ENCODE data around the gene TBC1D16.
"Not testable (repeated sequence)": the region's sequence is repeated elsewhere in the genome, so short reads cannot be mapped to it uniquely, and the experiment has no call there.

TBC1D16 gene

DNA sequence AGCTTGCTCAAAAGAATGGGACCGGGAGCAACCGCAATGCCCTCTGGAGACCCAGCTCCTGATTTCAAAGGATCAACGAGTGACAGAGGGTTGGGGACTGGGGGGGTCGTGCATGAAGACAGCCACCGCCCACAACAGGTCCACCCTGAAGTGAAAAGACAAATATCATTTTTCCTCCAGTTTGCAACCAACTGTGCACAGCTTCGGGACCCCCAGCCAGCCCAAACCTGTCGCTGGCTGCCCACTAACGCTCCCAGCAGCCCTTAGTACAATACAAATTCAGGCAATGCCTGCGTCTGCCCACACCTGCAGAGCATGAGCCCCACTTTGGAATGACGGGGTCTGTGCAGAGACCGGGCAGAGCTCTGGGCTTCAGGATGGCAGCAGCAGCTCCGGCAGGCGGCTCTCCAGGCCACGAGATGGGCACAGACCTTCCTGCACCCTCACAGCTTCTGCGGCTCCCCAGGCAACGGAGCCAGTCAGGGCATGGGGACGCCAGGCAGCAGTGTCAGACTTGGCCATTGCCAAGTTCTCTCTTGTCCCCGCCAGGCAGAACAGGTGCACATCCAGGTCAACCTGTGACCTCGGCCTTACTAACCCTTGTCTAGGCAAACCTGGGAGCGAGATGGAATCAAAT is 60.1 kb downstream of the TBC1D16 start:
- DNase-seq (ENCODE audit: low read depth, low spot score), result no peak

DNA sequence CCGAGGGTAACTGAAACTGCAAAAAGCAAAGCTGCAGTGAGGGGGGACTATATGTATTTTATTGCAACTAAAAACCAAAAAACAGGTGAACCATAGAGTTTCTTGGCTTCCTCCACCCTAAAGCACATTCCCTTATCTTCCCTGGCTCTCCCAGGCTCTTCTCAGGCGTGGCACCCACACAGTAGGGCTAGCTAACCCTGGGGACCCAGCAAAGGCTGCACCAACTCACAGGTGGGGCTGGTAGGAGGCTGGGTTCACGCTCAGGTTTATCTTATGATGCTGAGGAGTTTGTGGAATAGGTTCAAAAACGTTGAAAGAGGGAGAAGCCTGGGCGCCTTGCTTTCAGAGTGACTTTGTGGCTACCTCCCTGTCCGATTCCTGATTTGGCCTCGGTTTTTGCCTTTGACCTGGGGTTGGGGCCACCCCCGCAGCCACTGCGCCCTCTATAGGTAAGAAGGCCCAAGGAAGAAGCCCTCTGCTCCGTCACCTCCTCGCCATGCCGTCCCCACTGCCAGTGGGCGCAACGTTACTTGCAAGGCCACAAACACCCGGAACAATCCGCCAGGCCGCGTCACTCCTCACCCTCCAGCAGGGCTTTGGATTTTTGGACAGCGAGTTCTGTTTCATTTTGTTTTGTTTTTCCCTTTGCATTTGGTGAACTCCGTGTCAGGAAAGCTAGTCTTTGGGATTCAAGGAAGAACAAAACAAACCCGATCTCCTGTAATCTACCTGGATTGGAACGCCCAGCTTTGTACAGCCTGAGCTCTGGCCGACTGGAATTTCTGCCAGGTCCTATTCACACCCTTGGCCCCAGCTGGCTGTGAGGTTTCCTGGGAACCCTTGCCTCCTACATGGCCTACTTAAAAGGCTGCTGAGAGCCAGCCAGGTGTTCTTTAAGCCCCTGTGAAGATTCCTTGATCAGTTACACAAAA is 60.8 kb downstream of the TBC1D16 start:
- no peak for DNase-seq (ENCODE audit: low read depth, low spot score)

DNA sequence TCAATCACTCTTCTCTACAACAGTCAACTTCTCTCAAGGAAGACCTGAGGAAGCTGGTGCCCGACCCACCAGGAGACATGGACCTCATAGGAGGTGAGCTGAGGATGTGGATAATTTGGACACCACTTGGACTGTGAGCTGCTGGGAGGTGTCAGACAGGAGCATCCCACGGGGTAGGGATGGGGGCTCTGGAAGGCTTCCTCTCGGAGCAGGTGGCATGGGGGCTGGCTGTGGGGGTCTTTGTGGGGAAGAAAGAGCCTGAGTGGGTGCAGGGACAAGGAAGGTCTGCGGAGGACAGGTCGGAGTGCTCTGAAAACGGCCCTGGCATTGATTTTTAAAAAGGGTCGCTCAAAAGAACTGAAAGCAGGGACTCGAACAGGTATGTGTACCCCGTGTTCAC is 64.0 kb downstream of the TBC1D16 start:
- no peak for DNase-seq (ENCODE audit: low read depth, low spot score)

DNA sequence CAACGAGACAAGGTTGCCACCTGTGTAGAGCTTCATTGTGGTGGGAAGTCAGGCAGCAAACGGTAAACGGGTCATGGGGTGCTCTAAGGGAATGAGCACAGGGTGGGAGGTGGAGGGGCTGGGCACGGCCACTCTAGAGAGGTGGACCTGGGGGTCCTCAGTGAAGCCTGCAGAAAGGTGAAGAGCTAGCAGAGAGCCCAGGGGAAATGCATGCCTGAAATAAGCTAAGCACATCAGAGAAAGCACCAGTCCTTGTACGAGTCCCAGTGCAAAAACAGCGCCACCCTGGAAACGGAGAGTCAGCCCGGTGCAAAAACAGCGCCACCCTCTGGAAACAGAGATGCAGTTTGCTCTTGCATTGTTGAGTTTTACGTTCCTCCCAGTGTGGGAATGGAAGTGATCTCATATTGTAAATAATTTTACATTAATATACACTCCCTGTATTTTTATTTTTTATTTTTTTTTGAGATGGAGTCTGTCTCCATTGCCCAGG is 65.0 kb downstream of the TBC1D16 start:
- no peak for DNase-seq (ENCODE audit: low read depth, low spot score)

DNA sequence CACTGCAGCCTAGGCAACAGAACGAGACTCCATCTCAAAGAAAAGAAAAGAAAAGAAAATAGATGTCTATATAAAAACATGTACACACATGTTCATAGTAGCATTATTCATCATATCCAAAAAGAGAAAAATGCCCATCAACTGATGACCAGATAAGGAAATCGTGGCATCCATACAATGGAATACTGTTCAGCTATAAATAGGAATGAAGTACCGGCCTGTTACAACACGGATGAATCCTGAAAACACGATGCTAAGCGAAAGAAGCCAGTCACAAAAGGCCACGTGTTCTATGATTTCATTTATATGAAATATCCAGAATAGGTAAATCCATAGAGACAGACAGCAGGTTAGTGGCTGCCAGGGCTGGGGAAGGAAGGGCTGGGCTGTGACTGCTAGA is 65.8 kb downstream of the TBC1D16 start:
- DNase-seq (ENCODE audit: low read depth, low spot score), result no peak

DNA sequence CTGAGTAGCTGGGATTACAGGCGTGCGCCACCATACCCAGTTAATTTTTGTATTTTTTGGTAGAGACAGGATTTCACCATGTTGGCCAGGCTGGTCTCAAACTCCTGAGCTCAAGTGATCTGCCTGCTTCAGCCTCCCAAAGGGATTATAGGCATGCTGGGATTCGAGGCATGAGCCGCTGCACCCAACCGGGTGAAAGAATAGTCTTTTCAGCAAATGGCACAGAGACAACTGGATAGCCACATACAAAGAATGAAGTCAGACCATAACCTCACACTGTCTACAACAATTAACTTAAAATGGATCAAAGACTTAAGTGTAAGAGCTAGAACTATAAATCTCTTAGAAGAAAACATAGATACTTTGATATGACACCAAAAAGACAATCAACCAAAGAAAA is 67.6 kb downstream of the TBC1D16 start:
- no peak for DNase-seq (ENCODE audit: low read depth, low spot score)

DNA sequence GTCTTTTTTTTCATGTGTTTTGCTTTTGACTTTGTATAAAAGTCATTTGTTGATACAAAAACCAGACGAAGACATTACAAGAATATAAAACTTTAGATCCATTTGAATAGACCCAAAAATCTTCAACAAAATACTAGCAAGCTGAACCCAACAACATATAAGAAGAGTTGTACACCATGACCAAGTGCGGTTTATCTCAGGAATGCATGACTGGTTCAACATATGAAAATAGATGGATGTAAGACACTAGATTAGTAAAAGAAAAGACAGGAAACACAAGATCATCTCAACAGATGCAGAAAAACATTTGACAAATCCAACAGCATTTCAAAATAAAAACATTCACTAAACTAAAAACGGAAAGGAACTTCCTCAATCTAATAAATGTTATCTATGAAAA is 69.0 kb downstream of the TBC1D16 start:
- DNase-seq (ENCODE audit: low read depth, low spot score), result no peak

DNA sequence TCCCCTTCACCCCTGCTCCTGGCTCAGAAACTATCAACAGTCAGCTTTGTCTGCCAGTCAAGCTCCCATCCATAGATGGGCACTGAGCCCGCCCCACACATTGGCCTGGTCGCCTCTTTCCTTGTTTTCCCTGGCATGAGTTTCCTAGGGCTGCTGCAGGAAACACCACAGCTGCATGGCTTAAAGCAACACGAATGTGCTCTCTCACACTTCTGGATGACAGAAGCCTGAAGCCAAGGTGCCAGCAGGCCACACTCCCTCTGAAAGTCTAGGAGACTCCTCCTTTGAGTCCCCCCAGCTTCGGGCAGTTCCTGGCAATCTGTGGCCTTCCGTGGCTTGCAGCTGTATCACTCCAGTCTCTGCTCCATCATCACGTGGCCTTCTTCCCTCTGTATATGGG is 69.9 kb downstream of the TBC1D16 start:
- DNase-seq (ENCODE audit: low read depth, low spot score), result no peak

DNA sequence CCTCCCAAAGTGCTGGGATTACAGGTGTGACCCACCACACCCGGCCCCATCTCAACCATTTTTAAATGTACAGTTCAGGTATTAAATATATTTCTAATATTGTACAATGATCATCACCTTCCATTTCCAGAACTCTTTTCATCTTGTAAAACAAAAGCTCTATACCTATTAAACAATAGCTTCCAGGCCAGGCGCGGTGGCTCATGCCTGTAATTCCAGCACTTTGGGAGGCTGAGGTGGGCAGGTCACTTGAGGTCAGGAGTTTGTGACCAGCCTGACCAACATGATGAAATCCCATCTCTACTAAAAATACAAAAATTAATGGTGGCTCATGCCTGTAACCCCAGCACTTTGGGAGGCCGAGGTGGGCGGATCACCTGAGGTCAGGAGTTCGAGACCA is 73.2 kb downstream of the TBC1D16 start:
- DNase-seq (ENCODE audit: low read depth, low spot score), result not testable (repeated sequence)

DNA sequence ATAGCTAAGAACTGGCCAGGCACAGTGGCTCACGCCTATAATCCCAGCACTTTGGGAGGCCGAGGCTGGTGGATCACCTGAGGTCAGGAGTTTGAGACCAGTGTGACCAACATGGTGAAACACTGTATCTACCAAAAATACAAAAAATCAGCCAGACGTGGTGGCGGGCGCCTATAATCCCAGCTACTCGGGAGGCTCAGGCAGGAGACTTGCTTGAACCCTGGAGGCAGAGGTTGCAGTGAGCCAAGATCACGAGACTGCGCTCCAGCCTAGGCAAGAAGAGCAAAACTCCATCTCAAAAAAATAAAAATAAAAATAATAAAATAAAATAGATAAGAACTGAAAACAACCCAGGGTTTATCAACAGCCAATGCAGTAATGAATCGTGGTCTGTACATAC is 74.1 kb downstream of the TBC1D16 start:
- DNase-seq (ENCODE audit: low read depth, low spot score), result not testable (repeated sequence)

DNA sequence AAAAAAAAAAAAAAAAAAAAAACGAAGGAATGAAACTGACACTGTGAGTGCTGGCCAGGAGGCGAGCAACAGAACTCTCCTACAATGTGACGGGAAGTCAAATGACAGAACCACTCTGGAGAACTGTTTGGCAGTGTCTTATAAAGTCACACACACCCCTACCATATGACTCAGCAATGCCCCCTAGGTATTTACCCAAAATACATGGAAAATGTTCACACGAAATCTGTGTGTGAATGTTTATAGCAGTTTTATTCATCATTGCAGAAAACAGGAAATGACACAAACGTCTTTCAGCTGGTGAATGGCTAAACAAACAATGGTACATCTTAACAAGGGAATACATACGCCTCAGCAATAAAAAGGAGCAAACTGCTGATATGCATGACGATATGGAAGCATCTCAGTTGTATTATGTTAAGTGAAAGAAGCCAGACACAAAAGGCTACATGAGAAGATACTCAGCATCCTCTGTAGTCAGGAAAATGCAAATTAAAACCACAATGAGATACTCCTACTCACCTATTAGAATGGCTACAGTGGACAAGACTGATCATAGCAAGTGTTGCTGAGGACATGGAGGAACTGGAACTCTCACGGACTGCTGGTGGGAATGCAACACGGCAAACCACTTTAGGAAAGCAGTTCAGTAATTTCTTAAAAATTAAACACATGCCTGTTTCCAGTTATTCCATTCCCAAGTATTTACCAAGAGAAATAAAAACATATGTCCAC is 74.7 kb downstream of the TBC1D16 start:
- no peak for DNase-seq (ENCODE audit: low read depth, low spot score)

DNA sequence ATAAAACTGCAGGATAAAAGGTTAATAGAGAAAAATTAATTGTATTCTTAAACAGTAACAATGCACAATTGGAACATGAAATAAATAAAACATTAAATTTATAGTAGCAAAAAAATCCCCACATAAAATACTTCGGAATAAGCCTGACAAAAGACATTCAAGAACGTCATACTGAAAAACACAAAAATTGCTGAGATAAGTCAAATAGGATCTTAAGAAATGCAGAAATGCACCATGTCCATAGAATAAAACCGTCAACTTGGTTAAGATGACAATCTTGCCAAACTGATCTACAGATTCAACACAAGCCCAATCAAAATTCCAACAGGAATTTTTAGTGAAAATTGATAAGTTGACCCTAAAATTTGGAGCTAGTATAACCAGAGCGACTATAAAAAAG is 76.6 kb downstream of the TBC1D16 start:
- no peak for DNase-seq (ENCODE audit: low read depth, low spot score)

DNA sequence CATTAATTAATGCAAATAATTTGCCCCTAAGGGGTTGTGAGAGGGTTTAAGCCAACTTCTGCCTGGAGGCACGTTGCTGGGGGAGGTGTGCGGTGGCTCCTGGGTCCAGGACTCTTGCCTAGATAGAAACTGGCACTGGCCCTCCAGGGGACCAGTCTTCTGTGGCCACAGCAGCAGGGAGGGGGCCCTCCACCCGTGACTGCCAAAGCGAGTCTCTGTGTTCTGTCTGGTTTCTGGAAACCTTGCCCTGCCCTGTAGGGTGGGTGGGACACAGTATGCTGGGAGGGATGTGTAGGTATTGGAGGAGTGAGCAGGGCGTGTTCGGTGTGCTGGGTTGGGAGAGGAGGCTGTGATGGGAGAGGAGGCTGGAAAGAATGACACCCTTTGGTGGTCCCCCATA is 78.8 kb downstream of the TBC1D16 start:
- DNase-seq (ENCODE audit: low read depth, low spot score), result no peak

DNA sequence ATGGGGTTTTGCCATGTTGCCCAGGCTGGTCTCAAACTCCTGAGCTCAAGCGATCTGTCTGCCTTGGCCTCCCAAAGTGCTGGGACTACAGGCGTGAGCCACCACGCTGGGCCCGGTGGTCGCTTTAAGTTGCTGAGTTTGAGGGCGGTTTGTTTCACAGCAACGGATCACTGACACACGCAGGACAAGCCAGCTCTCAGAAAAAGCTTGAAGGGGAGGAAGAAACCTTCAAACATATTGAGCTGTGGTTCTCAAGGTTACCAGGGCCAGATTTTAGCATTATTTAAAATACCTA is 79.3 kb downstream of the TBC1D16 start:
- DNase-seq (ENCODE audit: low read depth, low spot score), result not testable (repeated sequence)

DNA sequence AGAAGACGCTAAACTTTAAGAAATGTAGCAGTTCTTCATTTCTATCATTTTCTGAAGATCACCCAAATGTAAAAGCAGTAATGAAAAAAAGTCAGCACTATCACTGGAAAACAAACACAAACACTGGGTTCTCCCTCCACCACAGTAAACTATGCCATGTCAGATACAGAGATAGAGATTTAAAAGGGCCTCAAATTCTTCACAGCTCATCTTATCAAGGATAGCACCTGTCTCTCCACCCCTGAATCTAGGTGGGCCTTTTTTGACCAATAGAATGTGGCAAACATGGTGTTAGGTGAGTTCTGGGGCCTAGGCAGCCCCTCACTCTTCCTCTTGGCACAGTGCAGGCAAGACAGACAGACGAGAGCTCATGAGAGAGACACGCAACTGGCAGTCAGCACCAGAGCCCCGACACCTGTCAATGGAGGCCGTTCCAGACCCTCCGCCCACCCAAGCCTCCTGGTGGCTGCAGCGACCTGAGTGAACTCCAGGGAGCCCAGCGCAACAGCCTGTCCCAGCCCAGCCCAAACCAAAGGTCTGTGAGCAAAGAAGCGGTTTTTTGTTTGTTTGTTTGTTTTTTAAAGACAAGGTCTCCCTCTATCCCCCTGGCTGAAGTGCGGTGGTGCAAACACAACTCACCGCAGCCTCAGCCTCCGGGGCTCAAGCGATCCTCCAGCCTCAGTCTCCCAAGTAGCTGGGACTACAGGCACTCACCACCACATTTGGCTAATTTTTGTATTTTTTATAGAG is 79.8 kb downstream of the TBC1D16 start:
- DNase-seq (ENCODE audit: low read depth, low spot score), result no peak

DNA sequence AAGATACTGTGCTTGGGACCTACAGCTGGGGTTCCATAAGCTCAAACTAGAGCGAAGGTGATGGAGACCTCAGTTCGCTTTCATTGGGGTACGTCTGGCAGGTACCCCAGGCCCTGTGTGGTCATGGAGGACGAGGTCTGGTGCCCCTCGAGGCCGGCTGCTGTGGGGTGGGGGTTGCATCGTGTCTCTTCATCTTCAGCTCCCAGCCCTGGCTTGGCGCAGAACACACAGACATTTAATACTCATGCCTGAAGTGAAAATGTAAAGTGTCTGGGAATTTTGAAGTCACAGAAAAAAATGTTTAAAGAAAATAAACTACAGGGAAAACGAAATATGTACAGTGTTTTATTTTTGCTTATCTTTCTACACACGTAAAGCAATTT is 80.5 kb downstream of the TBC1D16 start:
- DNase-seq (ENCODE audit: low read depth, low spot score), result no peak

DNA sequence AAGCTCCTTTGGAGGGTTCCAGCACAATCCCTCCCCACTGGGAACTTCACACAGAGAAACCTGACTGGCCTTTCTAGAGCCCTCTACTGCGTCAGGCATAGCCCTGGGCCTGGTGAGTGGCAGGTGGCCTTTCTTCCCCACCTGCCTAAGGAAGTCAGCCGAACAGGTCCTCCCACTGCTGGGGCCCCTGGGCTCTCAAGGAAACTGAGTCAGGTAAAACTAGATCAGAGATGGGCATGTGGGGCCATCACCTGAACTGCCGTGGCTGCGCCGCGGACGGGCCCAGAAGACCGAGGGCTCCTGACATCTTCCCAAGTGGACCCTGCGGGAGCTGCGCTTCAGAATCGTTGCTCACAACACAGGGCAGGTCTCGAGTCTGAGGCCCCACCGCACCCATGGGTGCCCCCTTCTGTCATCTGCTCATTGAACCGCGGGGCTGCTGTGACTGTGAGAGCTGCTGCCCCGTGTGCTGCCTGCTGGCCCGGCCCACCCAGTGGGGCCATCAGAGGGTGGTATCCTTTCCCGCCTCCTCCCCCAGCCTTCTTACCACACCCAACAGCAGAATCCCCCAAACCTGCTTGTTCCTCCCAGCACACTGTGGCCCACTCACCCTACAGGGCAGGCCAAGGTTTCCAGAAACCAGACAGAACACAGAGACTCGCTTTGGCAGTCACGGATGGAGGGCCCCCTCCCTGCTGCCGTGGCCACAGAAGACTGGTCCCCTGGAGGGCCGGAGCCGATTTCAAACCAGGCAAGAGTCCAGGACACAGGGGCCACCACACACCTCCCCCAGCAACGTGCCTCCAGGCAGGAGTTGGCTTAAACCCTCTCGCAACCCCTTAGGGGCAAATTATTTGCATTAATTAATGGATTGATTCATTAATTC is 81.1 kb downstream of the TBC1D16 start:
- no peak for DNase-seq (ENCODE audit: low read depth, low spot score)

DNA sequence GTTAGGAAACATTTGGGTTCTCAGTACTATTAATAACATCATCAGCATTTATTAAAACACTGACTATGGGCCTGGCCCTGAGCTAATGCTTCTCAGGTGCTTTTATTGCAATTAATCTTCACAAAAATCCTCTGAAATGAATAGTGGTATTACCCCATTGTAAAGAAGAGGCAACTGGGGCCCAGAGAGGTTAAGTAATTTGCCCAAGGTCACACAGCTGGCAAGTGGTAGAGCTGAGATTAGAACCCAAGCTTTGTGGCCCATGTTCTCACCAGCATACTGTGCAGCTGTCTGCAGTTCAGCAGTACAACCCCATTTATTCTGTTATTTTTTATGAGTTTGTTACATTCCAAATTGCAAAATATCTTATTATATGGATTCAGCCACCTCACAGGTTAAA is 82.3 kb downstream of the TBC1D16 start:
- no peak for DNase-seq (ENCODE audit: low read depth, low spot score)

DNA sequence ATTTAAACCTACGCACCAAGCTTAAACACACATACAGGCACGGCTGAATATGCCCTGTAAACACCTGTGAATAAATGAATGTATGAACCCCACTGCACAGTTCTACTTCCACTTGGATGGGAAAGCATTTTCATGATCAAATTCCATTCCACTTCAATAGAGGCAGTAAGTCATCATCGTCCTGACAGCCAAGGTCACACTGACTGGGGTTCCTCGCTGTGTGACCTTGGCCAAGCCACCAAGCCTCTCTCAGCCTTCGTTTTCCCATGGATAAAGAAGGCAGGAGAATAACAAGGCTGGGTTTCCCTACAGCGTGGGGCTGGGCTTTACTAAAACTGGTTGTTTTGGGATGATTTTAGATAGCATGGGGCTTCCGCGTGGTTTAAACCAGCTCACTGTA is 82.8 kb downstream of the TBC1D16 start:
- DNase-seq (ENCODE audit: low read depth, low spot score), result no peak

DNA sequence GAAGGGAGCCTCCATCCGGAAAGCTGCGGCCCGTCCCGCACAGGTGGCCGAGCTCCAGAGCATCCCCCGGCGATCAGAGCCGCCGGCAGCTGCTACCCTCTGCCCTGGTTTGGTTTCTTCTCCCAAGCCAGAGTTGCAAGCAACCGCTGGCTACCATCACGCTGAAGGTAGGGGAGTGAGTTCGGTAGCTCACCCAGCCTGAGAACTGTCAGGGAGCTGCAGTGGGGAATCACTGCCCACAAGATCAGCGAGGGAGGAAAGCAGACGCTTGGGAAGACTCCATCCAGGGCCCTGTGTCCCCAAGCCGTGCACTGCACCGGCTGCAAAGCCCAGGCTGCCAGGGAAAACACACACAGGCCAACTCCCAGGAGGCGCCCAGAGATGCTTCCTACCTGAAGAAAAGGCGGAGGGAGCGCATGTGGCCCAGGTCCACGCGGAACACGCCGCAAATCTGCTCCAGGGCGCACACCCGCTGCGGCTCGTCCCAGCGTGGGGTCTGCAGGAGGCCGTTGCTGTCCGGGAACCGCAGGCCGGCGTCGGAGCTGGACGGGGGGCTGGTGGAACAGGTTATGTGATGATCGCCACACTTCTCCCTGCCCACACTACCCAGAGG is 83.3 kb downstream of the TBC1D16 start:
- no peak for DNase-seq (ENCODE audit: low read depth, low spot score)
